ENCODE measurements around the gene ZNF552. TPM values are rescaled to one million over a fixed set of nuclear protein-coding genes. Genes with fewer than 3 reads are reported as not detected.

Gene ZNF552
- total and polyA plus RNA-seq, 2 of the 8 experiments (the other 6 are each of a cell fraction or from before 2014, with no cell fraction given): 5.9 to 11.6 TPM

DNA sequence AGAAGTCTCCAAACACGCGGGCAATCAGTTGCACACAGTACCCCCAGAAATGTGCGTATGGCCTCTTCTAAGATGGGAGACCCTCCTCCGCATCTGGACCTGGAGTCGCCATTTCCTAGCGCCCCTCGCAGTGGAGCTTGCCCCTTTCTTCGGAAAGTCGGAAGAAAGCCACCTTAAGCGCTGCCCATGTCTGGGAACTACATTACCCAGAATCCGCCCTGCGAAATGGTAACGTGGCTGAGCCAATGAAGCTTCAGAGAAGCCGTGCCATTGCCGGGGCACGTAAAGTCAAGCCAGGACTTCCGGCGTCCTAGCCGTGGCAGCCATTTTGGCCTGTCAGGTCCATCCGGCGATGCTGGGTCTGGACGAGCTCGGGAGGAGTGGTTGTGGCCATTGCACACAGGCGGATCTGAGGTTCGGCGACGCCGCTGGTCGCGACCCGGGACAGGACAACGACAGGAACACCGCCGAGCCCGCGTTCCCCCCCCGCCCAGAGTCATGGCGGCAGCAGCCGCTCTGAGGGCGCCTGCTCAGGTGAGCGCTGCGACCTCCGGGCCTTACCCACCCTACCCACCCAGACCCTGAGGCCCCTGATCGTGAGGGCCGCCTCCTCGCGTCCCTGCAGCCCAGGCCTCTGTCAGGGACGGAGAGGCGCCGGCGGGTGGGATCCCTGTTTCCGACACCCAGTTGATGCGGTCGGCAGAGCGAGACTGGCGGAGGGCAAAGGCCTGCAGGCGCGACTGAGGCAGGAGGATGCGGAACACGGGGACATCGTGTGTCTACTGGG, 45.2 kb downstream of the ZNF552 start, which contains the start of gene ZNF586:
TSS of gene ZNF586 (plus strand) at position 332 of the 787 bp plus-strand sequence. CDS start at position 499, 167 bp downstream.
- Histone ChIP-seq H2BK20ac (ENCODE audit: low read length) (no peak within 1 kb of the TSS), H2AK5ac (ENCODE audit: low read depth, low read length) (no peak within 1 kb of the TSS), H4K20me1 (replicated peaks in 1 of 2; ENCODE audit: control insufficient read depth in 1 of 2, insufficient read depth in 2 of 2, low read length in 2 of 2) (peaks cover 3 to 9% of the 10 kb centered on the region in 2 experiments), H3K18ac (ENCODE audit: extremely low read depth, low read length) (0 out of 2 replicates have a peak within 1 kb of the TSS, but pooled peaks have one; percentile 38), H2BK15ac (ENCODE audit: low read length) (no peak within 1 kb of the TSS), H3K56ac (replicated peaks; ENCODE audit: insufficient read length, low read depth, low read length) (no peak within 1 kb of the TSS), H3K23me2 (ENCODE audit: low read depth, low read length) (no peaks in the 10 kb centered on the region), H4K5ac (ENCODE audit: insufficient read length, low read depth, low read length) (peak within 1 kb of the TSS; percentile 57), H2BK120ac (replicated peaks; ENCODE audit: low read depth, low read length) (no peak within 1 kb of the TSS), H3K9ac (replicated peaks in 1 of 4; ENCODE audit: extremely low read depth in 1 of 4, low read depth in 3 of 4, low read length in 3 of 4) (peak within 1 kb of the TSS; percentile 55 to 82 (median 68)), H3K4me3 (ENCODE audit: extremely low read depth in 1 of 4, insufficient read depth in 2 of 4, low read depth in 3 of 4, low read length in 4 of 4) (peak within 1 kb of the TSS; percentile 68 to 91 (median 81)), H2BK5ac (ENCODE audit: low read depth, low read length) (peak within 1 kb of the TSS; percentile 79), H2BK12ac (ENCODE audit: low read depth, low read length) (no peak within 1 kb of the TSS), H3K4ac (replicated peaks; ENCODE audit: insufficient read length, low read depth, low read length) (peak within 1 kb of the TSS; percentile 94), H4K91ac (replicated peaks; ENCODE audit: insufficient read length, low read length) (no peak within 1 kb of the TSS), H3K4me1 (replicated peaks in 1 of 4; ENCODE audit: control insufficient read depth in 3 of 4, insufficient read depth in 4 of 4, low read length in 3 of 4) (peaks cover 0 to 5% (median 0%) of the 10 kb centered on the region in 4 experiments; a peak in 3 of 7 replicates), H3K79me1 (ENCODE audit: low read depth, low read length) (peaks cover 4% of the 10 kb centered on the region; the same call in 1 of the 2 replicates), H3K36me3 (ENCODE audit: control insufficient read depth in 2 of 4, insufficient read depth in 4 of 4, low read length in 3 of 4) (peaks cover 0 to 2% (median 0%) of the 10 kb centered on the region in 4 experiments; a peak in 1 of 8 replicates), H3K4me2 (ENCODE audit: insufficient read depth in 1 of 2, low read depth in 2 of 2, low read length in 2 of 2) (peak within 1 kb of the TSS; percentile 63 to 84), H4K8ac (ENCODE audit: extremely low read depth, insufficient read depth, low read length) (peak within 1 kb of the TSS; percentile 95; the same call in 1 of the 2 replicates), H3K27ac (ENCODE audit: low read depth, low read length) (peak within 1 kb of the TSS; percentile 62), H3K14ac (ENCODE audit: insufficient read length) (no peak within 1 kb of the TSS), H3K79me2 (ENCODE audit: control insufficient read depth in 1 of 2, insufficient read depth in 2 of 2, low read length in 2 of 2) (peaks cover 19 to 37% of the 10 kb centered on the region in 2 experiments), H3K9me3 (ENCODE audit: insufficient read depth in 2 of 2, low read depth in 1 of 2, low read length in 1 of 2) (no peaks in the 10 kb centered on the region), H3K27me3 (replicated peaks in 1 of 4; ENCODE audit: control insufficient read depth in 3 of 4, extremely low read depth in 1 of 4, insufficient read depth in 3 of 4, low read length in 3 of 4) (no peaks in the 10 kb centered on the region), H2AFZ (ENCODE audit: low read length) (peak within 1 kb of the TSS; percentile 81; the same call in 1 of the 2 replicates), H3K23ac (ENCODE audit: insufficient read length) (no peak within 1 kb of the TSS)
- FAIRE-seq (peak; percentile 80), DNase-seq (ENCODE audit: low read depth in 1 of 2, low spot score in 2 of 2) (peak; percentile 89)
- WGBS, 2 experiments (ENCODE audit: extremely low coverage in 1 of 2, insufficient coverage in 1 of 2, insufficient read length in 1 of 2, insufficient replicate concordance in 2 of 2, low coverage in 1 of 2, low lambda C conversion rate in 2 of 2, missing lambda C conversion rate in 1 of 2): 4% methylated on average over 49 of the region's 61 CpGs; no CpG with 5 or more reads in 1 of the 2 experiments
- POLR2A ChIA-PET (ENCODE audit: partially characterized antibody): interaction anchor here (0.7 to 3.2 kb wide), 11 partner anchors 9 to 98 kb away, joined by 3 to 17 read pairs (median 5); partner anchors contain the start of genes ZNF552, ZNF587B and ZNF671
- CTCF ChIA-PET (ENCODE audit: partially characterized antibody): no interaction called here
- TF ChIP-seq PHF8 (conservative IDR thresholded peaks at IDR 0.05; ENCODE audit: low read depth, low read length) (peak; percentile 46; the same call in 1 of the 2 replicates), SP2 (IDR thresholded peaks at IDR 0.05; ENCODE audit: low read length) (no peak), BACH1 (IDR thresholded peaks at IDR 0.05; ENCODE audit: low read length) (peak; percentile 59), ASH2L (IDR thresholded peaks at IDR 0.05; ENCODE audit: low read length) (peak; percentile 44), SUZ12 (IDR thresholded peaks at IDR 0.05; ENCODE audit: low read length) (no peak), SIX5 (IDR thresholded peaks at IDR 0.05; ENCODE audit: low read depth, low read length) (peak; percentile 83), SP1 (IDR thresholded peaks at IDR 0.05; ENCODE audit: low read depth, low read length) (peak; percentile 76), NANOG (IDR thresholded peaks at IDR 0.05; ENCODE audit: insufficient read depth, low read depth, low read length, poor library complexity, severe bottlenecking) (peak; percentile 13), CEBPB (IDR thresholded peaks at IDR 0.05; ENCODE audit: low read depth, low read length) (no peak), CHD2 (IDR thresholded peaks at IDR 0.05; ENCODE audit: low read length) (peak; percentile 73), POLR2AphosphoS5 (IDR thresholded peaks at IDR 0.05; ENCODE audit: low read depth, low read length) (peak; percentile 83; the same call in 1 of the 2 replicates)
- TF ChIP-seq, protein P1, sequence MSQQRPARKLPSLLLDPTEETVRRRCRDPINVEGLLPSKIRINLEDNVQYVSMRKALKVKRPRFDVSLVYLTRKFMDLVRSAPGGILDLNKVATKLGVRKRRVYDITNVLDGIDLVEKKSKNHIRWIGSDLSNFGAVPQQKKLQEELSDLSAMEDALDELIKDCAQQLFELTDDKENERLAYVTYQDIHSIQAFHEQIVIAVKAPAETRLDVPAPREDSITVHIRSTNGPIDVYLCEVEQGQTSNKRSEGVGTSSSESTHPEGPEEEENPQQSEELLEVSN (IDR thresholded peaks at IDR 0.05): peak; percentile 36; the same call in 1 of the 2 replicates
